Gastrocnemius medialis (tissue), 4 donors: ENCODE measurements around the gene PARD3B. TPM values are rescaled to one million over a fixed set of nuclear protein-coding genes. Genes with fewer than 3 reads are reported as not detected.

Source experiments
- ATAC-seq, 2 donors: fragments of 150-250 bp; one replicate each; pipeline ENCODE4 v1.9.1; 2016
- DNase-seq, 2 donors: peaks; one replicate each; pipeline ENCODE4 v3.0.0-alpha.2; 2019
- H3K27ac ChIP-seq, 4 donors: fragments of 200-600 bp; sonication (generic); 1 replicate in 1 of 4; 2 replicates in 3 of 4; pipeline ENCODE4 v1.5.1; 2016 to 2018; ENCODE audit warnings: mild to moderate bottlenecking in 2 of 4, moderate library complexity in 1 of 4
- H3K27me3 ChIP-seq, 3 donors: fragments of 200-600 bp; sonication (generic) in 2 of 3; 1 replicate in 1 of 3; 2 replicates in 2 of 3; pipeline versions ENCODE4 v1.5.1 to v1.6.0; 2016 to 2019; ENCODE audit warnings: mild to moderate bottlenecking in 1 of 3, moderate library complexity in 1 of 3
- H3K36me3 ChIP-seq, 2 donors: fragments of 200-600 bp; sonication (generic) in 1 of 2; one replicate each; pipeline ENCODE4 v1.5.1; 2017 to 2018
- H3K4me1 ChIP-seq, 2 donors: fragments of 200-600 bp; sonication (generic) in 1 of 2; one replicate each; pipeline ENCODE4 v1.5.1; 2016 to 2017; ENCODE audit warnings: mild to moderate bottlenecking in 2 of 2
- H3K4me3 ChIP-seq, 4 donors: fragments of 200-600 bp; sonication (generic) in 3 of 4; 1 replicate in 1 of 4; 2 replicates in 3 of 4; pipeline ENCODE4 v1.5.1; 2016 to 2019; ENCODE audit warnings: mild to moderate bottlenecking in 2 of 4
- H3K9me3 ChIP-seq, 3 donors: fragments of 200-600 bp; sonication (generic) in 2 of 3; 1 replicate in 1 of 3; 2 replicates in 2 of 3; pipeline ENCODE4 v1.5.1; 2016 to 2019
- POLR2A ChIP-seq, 2 donors: fragments of 450-650 bp; IDR thresholded peaks; one replicate each; pipeline ENCODE4 v1.6.1; 2017; ENCODE audit warnings: antibody characterized with exemption in 2 of 2, mild to moderate bottlenecking in 2 of 2, moderate library complexity in 2 of 2
- in situ Hi-C, 4 donors: fragments of 200-750 bp; cut with MboI; loops; one replicate each; pipeline versions ENCODE4 v1.15.0 to v1.8.0; 2017; ENCODE audit warnings: low sequenced_read_pairs in 4 of 4
- intact Hi-C: fragments of 100-400 bp; cut with DNase I; formaldehyde crosslinking; loops from one replicate; pipeline ENCODE4 v1.15.1; 2023; ENCODE audit warnings: low total_unique reads
- total RNA-seq, 4 donors: library from RNA; depleted of rRNA; stranded (reverse); fragments of >200 nt; gene quantifications; one replicate each; pipeline versions ENCODE4 v1.1.0 to v1.2.3, GENCODE V29; 2016
- TF ChIP-seq, protein P1 (sequence below), 5 experiments: fragments of 450-650 bp in 3 of 5; fragments of 200-600 bp in 2 of 5; sonication (generic) in 2 of 5; IDR thresholded peaks in 4 of 5; conservative IDR thresholded peaks in 1 of 5; 1 replicate in 4 of 5; 2 replicates in 1 of 5; pipeline ENCODE4 v1.5.1; 2016 to 2019; ENCODE audit warnings: antibody characterized with exemption in 5 of 5, mild to moderate bottlenecking in 3 of 5, moderate library complexity in 3 of 5

The PARD3B gene
- total RNA-seq, 4 donors from 2014 or later = 2.2 to 15.5 (median 4.6) TPM

GRCh38 chr2:205531072-205531471 is 985.8 kb downstream of the PARD3B start:
- in situ Hi-C loops = no loop called here
- no peak overlapping the region for H3K4me3 ChIP-seq
- TF ChIP-seq, protein P1, sequence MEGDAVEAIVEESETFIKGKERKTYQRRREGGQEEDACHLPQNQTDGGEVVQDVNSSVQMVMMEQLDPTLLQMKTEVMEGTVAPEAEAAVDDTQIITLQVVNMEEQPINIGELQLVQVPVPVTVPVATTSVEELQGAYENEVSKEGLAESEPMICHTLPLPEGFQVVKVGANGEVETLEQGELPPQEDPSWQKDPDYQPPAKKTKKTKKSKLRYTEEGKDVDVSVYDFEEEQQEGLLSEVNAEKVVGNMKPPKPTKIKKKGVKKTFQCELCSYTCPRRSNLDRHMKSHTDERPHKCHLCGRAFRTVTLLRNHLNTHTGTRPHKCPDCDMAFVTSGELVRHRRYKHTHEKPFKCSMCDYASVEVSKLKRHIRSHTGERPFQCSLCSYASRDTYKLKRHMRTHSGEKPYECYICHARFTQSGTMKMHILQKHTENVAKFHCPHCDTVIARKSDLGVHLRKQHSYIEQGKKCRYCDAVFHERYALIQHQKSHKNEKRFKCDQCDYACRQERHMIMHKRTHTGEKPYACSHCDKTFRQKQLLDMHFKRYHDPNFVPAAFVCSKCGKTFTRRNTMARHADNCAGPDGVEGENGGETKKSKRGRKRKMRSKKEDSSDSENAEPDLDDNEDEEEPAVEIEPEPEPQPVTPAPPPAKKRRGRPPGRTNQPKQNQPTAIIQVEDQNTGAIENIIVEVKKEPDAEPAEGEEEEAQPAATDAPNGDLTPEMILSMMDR (IDR thresholded peaks at IDR 0.05 in 4 of 5, conservative IDR thresholded peaks at IDR 0.05 in 1 of 5) = no peak
- TF ChIP-seq POLR2A (IDR thresholded peaks at IDR 0.05) = no peak
- no peak overlapping the region for H3K27ac ChIP-seq
- H3K27me3 ChIP-seq = no peaks in the 10 kb centered on the region
- intact Hi-C loops = no loop called here
- DNase-seq (no peak), ATAC-seq (no peak)
- no peaks in the 10 kb centered on the region for H3K36me3 ChIP-seq
- H3K9me3 ChIP-seq = no peaks in the 10 kb centered on the region
- H3K4me1 ChIP-seq = no peaks in the 10 kb centered on the region

GRCh38 chr2:205531489-205532148 is 986.3 kb downstream of the PARD3B start:
- intact Hi-C loops (no loop called here), in situ Hi-C loops (no loop called here)
- Histone ChIP-seq H3K27me3 (no peaks in the 10 kb centered on the region), H3K9me3 (no peaks in the 10 kb centered on the region), H3K27ac (no peak overlapping the region), H3K36me3 (no peaks in the 10 kb centered on the region), H3K4me3 (no peak overlapping the region), H3K4me1 (no peaks in the 10 kb centered on the region)
- ATAC-seq (no peak), DNase-seq (no peak)
- TF ChIP-seq, protein P1 (IDR thresholded peaks at IDR 0.05 in 4 of 5, conservative IDR thresholded peaks at IDR 0.05 in 1 of 5) = no peak
- TF ChIP-seq POLR2A (IDR thresholded peaks at IDR 0.05) = no peak

GRCh38 chr2:205535001-205535400 is 989.7 kb downstream of the PARD3B start:
- Histone ChIP-seq H3K9me3 (no peaks in the 10 kb centered on the region), H3K4me1 (peaks cover 0 to 2% of the 10 kb centered on the region in 2 donors), H3K27me3 (no peaks in the 10 kb centered on the region), H3K36me3 (no peaks in the 10 kb centered on the region), H3K27ac (no peak overlapping the region), H3K4me3 (no peak overlapping the region)
- intact Hi-C loops = no loop called here
- no peak for ATAC-seq
- TF ChIP-seq POLR2A (IDR thresholded peaks at IDR 0.05) = no peak
- TF ChIP-seq, protein P1 (IDR thresholded peaks at IDR 0.05 in 4 of 5, conservative IDR thresholded peaks at IDR 0.05 in 1 of 5) = no peak
- in situ Hi-C loops = no loop called here
- DNase-seq = no peak

DNA sequence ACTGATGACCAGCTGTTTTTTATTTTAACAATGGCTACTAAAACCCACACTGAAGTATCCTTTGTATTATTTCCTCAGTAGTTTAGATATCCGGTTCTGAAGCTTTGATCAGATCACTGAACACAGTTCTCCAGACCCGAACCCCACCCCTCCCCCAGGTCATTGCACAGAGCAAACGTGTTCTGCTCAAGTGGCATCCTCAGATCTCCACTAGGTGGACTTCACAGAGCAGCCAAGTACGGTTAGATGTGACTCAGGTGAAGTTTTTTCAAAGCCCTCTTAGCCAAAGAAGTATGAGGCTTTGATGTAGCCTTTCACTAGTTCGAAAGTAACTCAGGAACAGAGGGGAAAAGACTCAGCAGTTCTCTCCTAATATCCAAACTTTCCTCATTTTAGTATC is 994.3 kb downstream of the PARD3B start:
- ATAC-seq = no peak
- in situ Hi-C loops = no loop called here
- intact Hi-C loops = no loop called here
- H3K9me3 ChIP-seq = no peaks in the 10 kb centered on the region
- TF ChIP-seq, protein P1 (IDR thresholded peaks at IDR 0.05 in 4 of 5, conservative IDR thresholded peaks at IDR 0.05 in 1 of 5) = no peak
- TF ChIP-seq POLR2A (IDR thresholded peaks at IDR 0.05) = no peak
- H3K27me3 ChIP-seq = no peaks in the 10 kb centered on the region
- peaks cover 0 to 2% of the 10 kb centered on the region in 2 donors for H3K4me1 ChIP-seq
- no peak overlapping the region for H3K27ac ChIP-seq
- DNase-seq = no peak
- no peak overlapping the region for H3K4me3 ChIP-seq
- H3K36me3 ChIP-seq = no peaks in the 10 kb centered on the region

- no peak for DNase-seq
- Histone ChIP-seq H3K27me3 (no peaks in the 10 kb centered on the region), H3K4me3 (no peak overlapping the region), H3K36me3 (no peaks in the 10 kb centered on the region), H3K9me3 (no peaks in the 10 kb centered on the region), H3K4me1 (peaks cover 0 to 2% of the 10 kb centered on the region in 2 donors), H3K27ac (no peak overlapping the region)
- in situ Hi-C loops = no loop called here
- intact Hi-C loops = no loop called here
- no peak for TF ChIP-seq POLR2A (IDR thresholded peaks at IDR 0.05)
- TF ChIP-seq, protein P1 (IDR thresholded peaks at IDR 0.05 in 4 of 5, conservative IDR thresholded peaks at IDR 0.05 in 1 of 5) = no peak
- no peak for ATAC-seq
Observed at GRCh38 chr2:205540036-205540435, 994.8 kb downstream of the PARD3B start.
